GM21786 (cell line): ENCODE data around the gene TRIM17.

ENCODE experiments used
- ATAC-seq: cut with Tn5 transposase; IDR thresholded peaks from one replicate; pipeline ENCODE4 v1.9.1; 2021; ENCODE audit not compliant: unreplicated experiment

TRIM17 gene

DNA sequence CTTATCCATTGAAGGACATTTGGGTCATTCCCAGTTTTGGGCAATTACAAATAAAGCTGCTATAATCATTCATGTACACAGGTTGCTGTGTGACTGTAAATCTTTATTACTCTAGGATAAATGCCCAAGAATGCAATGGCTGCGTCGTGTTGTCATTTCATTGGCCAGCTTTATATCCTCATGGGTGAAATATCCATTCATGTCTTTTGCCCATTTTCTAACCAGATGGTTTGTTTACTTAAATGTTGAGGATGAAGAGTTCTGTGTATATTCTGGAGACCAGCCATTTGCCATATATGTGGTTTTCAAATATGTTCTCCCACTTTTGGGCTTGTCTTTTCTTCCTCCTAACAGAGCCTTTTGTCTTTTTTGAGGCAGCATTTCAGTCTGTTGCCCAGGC is 35.3 kb downstream of the TRIM17 start:
- no peak for ATAC-seq

DNA sequence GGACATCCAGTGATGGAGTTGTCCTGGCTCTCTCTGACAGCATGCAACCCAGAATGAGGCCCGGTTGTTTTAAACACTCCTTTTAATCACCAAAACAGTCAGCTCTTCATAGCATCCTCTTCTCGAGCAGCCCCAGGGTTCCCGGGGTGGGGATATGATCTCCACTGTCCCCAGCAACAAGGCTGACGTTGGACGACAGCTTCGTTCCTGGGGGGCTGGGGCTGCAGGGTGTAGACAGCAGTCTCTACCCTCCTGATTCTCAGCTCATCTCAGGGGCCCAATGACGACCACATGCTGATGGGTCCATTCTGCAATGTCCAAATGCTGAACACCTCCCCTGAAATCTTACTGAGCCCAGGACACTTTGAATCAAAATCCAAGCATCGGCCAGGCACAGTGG is 37.0 kb downstream of the TRIM17 start:
- ATAC-seq = no peak

DNA sequence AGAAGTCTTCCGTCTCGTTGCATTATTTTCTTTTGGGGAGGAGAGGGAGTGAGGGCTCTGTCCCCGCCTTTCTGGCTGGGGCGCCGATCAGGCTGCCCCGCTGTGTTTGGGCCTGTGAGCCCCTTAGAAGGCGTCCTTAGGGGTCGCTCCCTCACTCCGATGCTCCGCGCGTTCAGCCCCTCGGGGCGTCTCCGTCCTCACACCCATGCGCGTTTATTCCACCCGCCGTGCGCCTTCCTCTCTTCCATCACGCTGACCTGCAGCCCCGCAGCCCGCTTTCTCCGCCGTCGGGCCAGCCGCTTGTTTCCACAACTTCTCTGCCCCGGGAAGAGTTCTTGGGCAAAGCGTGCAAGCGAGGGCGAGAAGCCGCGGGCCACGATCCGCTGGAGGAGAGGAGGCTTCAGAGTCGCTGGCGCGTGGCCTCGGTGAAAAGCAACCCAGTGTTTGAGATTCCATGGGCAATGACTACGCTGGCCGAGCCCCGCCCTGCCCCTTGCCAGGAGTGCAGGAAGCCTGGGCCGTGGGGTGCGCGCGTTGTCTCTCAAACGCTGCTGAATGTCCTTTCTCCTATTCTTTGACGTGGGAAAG is 37.7 kb downstream of the TRIM17 start:
- ATAC-seq = no peak

- ATAC-seq = no peak
These were observed 38.4 kb downstream of the TRIM17 start for GRCh38 chr1:228378090-228378872.

DNA sequence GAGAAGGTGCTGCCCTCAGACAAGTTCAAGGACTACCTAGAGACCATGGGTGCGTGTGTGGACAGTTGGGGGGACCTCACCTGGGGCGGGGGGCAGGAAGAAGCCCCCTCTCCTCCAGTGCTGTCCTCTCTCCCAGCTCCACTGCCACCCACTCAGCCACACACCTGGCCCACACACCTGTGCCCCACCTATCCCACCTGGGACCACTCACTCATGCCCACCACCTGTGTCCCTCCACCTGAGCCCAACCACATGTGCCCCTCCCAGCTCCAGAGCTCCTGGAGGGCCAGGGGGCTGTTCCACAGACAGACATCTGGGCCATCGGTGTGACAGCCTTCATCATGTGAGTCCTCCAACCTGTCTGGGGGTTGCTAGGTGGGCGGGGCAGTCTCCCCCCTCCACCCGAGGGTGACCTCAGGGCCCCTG is 39.0 kb downstream of the TRIM17 start:
- ATAC-seq = no peak

GRCh38 chr1:228376651-228377631 is 39.7 kb downstream of the TRIM17 start:
- ATAC-seq = no peak

DNA sequence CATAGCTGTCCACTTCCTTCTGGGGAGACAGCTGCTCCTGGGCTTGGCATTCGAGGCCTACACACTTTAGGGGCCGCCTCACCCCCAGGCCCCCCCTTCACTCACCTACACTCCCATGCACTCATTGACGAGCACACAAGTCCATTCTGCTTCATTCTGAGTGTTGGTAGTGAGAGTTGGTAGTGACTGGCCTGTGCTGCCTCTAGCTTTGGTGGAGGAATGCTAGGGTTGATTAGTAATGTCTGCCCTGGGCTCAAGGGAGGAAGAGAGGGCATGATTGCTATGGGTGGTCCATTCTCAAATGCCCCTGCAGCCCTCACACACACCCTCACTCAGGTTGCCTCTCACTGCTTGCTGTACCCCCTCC is 40.4 kb downstream of the TRIM17 start:
- ATAC-seq = no peak

DNA sequence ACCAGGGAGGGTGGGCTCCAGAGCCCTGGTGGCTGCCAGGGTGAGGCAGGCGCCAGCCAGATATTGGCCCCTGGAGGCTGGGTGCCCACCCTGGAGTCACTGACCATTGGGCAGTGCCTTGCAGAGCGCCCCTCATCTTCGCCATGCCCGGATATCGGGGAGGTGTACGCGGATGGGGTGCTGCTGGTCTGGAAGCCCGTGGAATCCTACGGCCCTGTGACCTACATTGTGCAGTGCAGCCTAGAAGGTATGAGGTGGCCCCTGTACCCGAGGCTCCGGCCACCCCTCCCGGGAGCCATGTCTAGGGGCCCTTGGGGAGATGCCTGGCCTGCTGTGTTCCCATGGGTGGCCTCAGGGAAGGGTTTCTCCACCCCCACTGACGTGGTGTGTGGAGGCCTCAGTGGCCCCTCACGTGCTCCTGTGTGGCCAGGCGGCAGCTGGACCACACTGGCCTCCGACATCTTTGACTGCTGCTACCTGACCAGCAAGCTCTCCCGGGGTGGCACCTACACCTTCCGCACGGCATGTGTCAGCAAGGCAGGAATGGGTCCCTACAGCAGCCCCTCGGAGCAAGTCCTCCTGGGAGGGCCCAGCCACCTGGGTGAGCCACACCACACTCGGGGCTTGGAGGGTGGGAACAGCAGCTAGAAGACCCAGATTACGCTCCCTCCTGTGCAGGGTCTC is 40.9 kb downstream of the TRIM17 start:
- ATAC-seq = no peak

DNA sequence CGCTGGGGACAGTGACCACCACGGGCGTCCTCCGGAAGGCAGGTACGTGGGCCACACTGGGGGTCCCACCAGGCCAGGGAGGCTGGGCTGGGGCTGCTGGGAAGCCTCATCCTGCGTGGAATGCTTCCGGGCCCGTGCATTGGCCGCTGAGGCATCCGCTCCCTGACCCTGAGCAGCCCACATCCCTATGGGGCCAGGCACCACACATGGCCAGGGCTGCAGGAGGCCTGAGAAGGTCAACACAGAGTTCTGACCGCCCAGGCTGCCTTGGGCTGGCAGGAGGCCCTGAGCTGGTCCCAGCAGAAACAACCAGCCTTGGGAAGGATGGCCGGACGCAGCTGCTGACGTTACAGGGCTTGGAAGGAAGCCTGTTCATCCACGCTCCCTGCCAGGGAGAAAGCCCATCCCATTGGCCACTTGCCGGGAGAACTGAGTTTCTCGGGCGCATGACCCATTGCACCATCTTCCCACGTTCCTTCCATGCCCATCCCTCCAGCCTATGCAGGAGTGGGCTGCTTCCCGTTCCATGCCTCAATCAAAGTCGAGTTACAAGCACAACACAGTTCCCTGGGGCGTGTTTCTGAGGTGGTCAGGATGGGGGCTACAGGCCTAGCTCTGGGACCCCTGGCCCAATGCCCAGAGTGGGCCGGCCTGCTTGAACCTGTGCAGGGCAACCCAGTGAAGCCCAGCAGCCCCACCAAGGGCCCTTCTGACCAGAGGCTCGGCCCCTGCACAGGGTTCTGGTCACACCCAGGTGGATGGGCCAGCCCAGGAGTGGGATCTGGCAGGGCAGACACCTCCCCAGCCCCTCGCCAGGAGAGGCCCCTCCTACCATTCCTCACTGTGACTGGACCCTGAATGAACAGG is 41.7 kb downstream of the TRIM17 start:
- ATAC-seq = no peak

GRCh38 chr1:228373681-228374571 is 42.7 kb downstream of the TRIM17 start:
- no peak for ATAC-seq

- ATAC-seq = no peak
These were observed 43.5 kb downstream of the TRIM17 start for GRCh38 chr1:228373004-228373680.

DNA sequence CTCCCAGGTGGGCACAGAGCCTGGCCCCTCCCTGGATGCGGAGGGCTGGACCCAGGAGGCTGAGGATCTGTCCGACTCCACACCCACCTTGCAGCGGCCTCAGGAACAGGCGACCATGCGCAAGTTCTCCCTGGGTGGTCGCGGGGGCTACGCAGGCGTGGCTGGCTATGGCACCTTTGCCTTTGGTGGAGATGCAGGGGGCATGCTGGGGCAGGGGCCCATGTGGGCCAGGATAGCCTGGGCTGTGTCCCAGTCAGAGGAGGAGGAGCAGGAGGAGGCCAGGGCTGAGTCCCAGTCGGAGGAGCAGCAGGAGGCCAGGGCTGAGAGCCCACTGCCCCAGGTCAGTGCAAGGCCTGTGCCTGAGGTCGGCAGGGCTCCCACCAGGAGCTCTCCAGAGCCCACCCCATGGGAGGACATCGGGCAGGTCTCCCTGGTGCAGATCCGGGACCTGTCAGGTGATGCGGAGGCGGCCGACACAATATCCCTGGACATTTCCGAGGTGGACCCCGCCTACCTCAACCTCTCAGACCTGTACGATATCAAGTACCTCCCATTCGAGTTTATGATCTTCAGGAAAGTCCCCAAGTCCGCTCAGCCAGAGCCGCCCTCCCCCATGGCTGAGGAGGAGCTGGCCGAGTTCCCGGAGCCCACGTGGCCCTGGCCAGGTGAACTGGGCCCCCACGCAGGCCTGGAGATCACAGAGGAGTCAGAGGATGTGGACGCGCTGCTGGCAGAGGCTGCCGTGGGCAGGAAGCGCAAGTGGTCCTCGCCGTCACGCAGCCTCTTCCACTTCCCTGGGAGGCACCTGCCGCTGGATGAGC is 44.3 kb downstream of the TRIM17 start:
- no peak for ATAC-seq

DNA sequence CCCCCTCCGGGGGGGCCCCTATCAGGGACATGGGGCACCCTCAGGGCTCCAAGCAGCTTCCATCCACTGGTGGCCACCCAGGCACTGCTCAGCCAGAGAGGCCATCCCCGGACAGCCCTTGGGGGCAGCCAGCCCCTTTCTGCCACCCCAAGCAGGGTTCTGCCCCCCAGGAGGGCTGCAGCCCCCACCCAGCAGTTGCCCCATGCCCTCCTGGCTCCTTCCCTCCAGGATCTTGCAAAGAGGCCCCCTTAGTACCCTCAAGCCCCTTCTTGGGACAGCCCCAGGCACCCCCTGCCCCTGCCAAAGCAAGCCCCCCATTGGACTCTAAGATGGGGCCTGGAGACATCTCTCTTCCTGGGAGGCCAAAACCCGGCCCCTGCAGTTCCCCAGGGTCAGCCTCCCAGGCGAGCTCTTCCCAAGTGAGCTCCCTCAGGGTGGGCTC is 44.9 kb downstream of the TRIM17 start:
- ATAC-seq = no peak

GRCh38 chr1:228370941-228371740 is 45.5 kb downstream of the TRIM17 start:
- no peak for ATAC-seq

DNA sequence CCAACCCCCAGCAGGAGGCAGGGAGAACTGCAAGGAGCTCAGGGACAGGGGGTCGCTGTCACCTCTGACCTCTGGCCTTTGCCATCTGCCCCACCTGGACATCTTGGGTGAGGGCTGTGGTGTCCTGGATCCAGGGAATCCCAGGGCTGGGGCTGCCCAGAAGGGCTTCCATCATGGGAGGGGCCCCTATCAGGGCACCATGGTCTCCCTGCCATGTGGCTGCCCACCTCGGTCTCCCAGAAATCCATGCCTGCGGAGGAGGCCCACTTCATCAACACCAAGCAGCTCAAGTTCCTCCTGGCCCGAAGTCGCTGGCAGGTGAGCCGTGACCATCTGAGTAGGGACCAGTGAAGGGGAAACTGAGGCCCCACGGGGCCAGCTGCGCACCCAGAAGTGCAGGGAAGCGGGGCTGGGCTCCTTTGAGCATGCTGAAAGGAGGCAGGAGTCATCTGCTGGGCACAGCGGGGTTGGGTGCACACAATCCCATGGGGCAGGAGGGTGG is 46.2 kb downstream of the TRIM17 start:
- ATAC-seq = no peak

- ATAC-seq = no peak
These were observed 46.8 kb downstream of the TRIM17 start for GRCh38 chr1:228369608-228370438.
